HG02610 (cell line): Measurements from ENCODE around the gene TEX38.
"Not testable (repeated sequence)": the region's sequence is repeated elsewhere in the genome, so short reads cannot be mapped to it uniquely, and the experiment has no call there.

Experiments used
- ATAC-seq: cut with Tn5 transposase; IDR thresholded peaks from one replicate; pipeline ENCODE4 v1.9.1; 2021; ENCODE audit warnings: mild to moderate bottlenecking, moderate library complexity; ENCODE audit not compliant: unreplicated experiment

Gene TEX38

DNA sequence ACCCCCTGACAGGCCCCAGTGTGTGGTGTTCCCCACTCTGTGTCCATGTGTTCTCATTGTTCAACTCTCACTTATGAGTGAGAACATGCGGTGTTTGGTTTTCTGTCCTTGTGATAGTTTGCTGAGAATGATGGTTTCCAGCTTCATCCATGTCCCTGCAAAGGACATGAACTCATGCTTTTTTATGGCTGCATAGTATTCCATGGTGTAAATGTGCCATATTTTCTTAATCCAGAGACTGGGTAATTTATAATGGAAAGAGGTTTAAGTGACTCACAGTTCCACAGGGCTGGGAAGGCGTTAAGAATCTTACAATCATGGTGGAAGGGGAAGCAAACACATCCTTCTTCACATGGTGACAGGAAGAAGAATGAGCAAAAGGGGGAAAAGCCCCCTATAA, 17.0 kb upstream of the TEX38 start:
- not testable (repeated sequence) for ATAC-seq

DNA sequence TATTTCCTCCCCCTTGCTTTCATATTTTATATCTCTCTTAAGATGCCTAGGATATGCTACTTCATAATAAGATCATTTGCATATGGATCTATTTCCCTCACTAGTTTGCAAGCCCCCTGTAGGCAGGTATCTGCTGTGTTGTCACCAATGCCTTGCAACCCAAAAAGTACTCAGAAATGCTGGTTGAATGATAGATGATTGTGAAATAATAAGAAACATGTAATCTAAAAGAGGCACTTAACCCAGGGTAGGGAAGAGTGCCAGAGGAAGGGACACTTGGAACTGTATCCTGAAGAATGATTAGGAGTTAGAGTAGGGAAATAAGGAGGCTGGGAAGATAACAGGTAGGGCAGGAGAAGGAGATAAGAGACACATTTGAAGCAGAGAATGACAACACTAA, 15.8 kb upstream of the TEX38 start:
- ATAC-seq, result no peak

DNA sequence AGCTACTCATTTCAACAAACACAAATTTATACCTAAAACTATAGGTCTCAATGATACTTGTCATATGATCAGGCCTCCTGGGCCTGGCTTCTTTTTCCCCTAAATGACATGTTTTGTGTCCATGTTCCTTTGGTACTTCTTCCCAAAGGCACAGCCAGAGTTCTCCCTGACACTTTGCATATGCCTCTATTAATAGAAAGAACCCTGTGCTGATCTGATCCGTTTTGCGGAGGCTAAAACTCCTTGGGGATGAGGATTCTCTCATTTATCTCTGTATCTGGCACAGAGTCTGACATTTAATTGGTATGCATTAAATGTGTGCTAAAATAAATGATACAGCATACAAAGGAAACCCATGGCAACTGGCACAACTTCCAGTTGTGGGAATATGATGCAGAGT, 15.0 kb upstream of the TEX38 start:
- ATAC-seq, result no peak

DNA sequence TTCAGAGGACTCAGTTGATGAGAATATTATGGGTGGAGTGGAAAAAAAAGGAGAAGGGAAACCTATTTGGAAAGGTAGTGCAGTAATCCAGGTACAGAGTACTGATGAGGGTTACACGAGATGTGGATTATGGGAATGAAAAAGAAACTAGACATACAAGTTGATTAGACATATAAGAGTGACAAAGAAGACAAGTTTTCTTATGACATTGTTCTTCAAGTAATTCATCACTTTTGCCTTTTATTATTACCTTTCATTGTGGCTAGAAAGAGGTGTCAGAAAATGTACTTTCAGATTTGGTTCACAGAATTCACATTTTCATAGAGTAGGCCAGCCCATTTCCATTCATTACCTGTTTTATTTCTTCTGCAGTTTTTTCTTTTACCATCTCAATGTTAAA, 13.9 kb upstream of the TEX38 start:
- ATAC-seq, result no peak

DNA sequence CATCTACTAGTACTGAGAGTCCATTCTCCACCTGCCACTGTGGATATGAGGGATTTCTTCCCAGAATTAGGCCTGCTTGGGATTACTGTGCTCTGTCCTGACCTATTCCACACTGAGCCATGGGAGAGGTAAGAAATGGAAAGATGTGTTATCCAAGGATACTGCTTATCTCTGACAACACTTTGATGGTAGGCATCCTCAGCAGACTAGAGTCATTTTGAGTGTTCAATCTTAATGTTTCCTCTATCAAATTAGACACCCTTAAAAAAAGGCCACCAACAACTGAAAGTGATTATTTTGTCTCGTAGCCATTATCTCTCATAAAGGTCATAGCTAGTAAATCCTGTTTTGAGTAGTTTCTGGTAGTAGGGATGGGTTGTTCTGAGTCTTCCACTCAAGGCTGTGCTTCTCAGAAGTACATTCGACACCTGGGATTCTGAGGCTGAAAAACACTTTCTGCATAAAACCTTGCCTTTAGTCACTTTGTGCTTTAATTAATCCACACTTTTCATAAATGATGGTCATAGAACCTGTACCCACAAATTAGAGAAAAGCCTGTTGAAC, 12.3 kb upstream of the TEX38 start:
- ATAC-seq, result no peak

DNA sequence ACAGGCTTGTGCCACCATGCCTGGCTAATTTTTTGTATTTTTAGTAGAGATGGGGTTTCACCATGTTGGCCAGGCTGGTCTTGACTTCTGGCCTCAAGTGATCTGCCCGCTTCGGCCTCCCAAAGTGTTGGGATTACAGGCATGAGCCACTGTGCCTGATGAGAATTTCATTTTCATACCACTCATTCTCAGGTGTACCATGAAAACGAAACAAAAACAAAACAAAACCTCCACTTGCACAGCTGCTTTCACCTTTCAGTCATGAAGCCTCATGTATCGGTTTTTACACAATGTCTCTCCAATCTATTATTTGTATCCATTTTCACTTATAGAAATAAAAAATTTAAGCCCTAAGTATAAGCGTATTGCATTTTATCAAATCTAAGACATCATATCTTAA, 11.5 kb upstream of the TEX38 start:
- ATAC-seq, result not testable (repeated sequence)

DNA sequence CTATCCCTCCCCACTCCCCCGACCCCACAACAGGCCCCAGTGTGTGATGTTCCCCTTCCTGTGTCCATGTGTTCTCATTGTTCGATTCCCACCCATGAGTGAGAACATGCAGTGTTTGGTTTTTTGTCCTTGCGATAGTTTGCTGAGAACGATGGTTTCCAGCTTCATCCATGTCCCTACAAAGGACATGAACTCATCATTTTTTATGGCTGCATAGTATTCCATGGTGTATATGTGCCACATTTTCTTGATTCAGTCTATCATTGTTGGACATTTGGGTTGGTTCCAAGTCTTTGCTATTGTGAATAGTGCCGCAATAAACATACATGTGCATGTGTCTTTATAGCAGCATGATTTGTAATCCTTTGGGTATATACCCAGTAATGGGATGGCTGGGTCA, 8.7 kb upstream of the TEX38 start:
- ATAC-seq, result not testable (repeated sequence)

DNA sequence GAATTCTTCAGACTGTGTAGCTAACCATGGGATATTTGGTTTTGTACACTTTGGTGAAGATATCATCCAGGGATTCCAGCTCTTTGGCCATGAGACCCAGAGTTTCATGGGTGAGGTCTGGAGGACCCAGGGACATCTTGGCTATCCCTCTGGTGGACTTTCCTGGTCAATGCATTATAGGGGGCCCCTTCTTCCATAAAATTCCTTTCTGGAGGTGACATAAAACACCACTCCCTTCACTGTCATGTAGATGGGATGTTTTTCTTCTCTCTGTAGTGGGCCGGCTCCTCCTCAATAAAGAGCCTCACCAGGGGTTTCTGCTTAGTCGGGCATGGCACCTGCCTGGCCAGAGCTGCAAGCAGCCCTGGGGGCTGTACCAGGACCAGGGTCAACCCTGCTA, 5.7 kb upstream of the TEX38 start:
- no peak for ATAC-seq

DNA sequence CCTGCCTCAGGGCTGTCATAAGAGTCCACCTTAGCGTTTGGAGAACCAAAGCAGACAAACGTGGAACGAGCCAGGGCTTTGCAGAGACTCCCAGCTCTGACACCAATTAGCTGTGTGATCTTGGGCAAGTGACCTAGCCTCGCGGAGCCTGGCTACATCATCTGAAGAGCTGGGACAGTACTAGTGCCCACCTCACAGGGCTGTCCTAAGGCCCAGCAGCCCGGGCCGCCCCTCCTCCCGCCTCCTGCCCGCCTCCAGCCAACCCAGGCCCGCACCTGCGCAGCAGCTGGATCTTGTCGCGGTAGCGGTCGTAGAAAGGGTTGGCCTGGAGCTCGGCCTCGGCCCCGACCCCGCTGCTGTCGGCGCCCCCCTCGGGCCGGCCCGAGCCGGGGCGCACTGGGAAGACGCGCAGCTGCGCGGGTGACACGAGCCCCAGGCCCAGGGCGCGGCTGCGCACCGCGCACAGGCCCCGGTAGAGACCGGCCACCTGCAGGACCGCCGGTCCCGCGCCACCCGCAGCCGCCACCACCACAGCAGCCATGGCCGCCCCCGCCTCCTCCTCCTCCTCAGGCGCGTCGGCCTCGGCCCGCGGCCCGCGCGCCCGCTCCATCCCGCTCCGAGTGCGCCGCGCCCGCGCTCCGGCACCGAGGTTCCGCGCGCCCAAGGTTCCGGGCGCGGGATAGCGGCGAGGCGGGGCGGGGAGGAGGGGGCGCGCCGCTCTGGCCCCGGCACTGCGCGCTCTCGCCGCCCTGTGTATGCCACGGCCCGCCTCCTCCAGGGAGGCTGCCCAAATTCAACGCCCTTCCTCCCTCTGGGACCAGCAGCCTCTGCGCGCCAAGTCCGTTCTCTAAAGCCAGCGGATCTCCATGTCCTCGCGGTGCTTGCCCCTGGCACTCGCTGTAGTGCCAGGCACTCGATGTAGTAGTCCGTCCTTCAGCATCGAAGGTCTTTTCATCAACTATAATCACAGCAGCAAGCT, 3.6 kb upstream of the TEX38 start, which contains the start of gene ATPAF1:
TSS of gene ATPAF1 (minus strand) at position 583 of the 979 bp plus-strand sequence. CDS start at position 541, 42 bp downstream.
- peak; percentile 82 for ATAC-seq

DNA sequence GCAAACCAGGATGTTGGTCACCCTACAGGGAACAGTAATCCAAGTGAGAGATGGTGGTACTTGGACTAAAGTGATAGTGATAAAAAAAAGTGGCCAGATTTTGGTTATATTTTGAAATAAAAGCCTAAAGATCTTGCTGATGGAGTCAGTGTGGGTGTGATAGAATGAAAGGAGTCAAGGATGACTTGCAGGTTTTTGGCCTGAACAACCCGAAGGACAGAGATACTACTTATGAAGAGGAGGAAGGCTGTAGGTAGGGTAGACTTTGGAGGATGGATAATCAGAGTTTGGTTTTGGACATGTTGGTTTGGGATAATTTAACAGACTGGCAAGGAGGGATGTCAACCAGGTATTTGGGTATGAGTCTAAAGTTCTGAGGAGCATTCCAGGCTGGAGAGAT, 1.5 kb upstream of the TEX38 start:
- ATAC-seq, result no peak

DNA sequence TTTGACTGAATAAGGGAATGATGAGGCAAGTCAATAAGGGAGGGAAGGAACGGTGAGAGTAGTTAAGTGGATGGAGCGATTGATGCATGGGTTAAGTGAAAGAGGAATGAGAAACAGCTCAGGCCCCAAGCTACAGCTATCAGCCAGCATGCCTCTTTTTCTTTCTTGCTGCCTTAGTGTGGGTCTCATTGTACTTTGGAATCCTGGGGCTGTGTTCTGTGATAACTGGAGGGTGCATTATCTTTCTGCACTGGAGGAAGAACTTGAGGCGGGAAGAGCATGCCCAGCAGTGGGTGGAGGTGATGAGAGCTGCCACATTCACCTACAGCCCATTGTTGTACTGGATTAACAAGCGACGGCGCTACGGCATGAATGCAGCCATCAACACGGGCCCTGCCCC, 1.0 kb downstream of the TEX38 start:
- no peak for ATAC-seq

DNA sequence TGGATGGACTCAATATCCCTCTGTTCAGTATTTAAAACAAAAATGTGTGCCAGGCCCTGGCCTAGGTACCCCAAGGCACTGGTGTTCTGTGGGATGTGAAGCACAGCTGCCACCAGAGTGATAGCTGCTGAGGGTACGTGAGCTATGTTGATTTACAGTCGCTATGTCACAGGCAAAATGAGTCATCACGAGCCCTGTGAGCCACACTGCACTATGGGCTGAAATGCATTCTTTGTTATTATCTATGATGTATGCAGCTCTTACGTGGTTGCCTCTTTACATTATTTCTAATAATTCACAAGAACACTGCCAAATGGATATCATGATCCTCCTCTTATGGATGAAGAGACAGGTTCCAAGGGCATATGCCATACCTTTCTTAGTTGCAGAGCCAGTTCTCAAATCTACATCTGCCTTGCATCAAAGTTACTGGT, 2.1 kb downstream of the TEX38 start:
- no peak for ATAC-seq

DNA sequence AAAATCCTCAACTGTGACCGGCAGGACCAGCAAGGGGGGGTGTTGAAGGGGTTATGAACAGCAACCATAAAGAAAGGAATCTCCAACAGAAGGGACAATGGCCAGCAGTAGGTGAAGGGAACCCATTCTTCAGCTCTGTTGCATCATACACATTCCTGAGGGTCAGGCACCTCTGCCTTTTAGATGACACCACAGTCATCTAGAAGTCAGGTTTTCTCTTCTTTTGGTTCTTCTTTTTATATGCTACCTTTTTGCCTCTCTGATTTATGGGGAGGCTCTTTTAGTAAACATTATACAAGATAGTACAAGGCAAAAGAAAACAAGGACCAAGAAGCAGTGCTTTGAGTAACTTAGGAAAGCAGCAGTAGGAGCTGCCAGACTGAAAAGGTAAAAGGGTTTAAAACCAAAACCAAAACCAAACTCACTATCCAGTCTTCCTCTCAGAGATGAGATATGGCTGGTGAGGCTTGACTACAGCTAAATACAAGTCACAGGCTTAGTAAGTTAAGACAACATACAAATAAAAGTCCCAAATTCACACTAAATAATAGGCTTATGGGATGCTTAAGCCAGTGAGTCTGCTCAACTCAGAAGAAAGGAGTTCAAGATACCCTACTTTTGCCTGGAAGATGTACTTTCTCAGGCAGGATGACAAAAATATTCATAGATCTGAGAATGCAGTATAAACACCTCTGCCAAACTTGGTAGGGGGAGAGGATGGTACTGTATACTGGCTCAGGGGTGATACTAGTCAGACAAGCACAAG, 4.1 kb downstream of the TEX38 start:
- ATAC-seq, result peak; percentile 87

DNA sequence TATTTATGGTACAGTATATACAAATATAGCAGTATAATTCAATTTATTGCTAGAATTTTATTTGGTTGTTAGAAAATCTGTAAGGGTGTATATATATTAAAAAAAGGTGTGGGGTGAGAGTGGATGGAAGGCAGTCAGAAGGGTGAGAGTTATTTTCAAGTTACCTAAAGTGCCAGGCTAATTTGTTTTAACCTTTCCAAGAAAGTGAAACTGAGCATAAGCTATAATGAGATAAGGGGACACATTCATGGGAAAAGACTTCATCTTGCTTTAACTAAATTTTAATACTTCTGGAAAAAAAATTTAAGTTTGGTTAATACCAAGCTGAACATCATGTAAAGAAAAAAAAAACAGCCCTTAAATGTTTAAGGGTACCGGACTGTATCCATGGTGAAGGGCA, 4.9 kb downstream of the TEX38 start:
- ATAC-seq, result no peak

DNA sequence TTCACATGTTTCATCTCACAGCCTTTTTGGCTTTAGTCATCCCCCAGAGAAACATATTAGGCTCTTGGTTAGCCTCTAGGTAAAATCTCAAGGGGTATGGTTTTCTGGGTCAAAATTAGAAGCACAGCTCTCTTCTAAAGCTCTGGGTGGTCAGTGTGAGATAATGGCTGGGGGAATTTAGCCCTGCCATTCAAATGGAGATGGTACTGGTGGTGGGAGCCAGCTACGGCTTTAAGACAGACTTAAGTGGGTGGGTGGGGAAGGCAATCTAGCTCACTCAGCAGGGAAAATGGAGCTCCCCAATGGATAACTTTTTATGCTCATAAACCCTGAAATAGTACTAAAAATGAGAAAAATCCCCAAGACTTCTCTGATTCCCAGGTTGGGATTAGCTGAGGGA, 5.7 kb downstream of the TEX38 start:
- ATAC-seq, result no peak

DNA sequence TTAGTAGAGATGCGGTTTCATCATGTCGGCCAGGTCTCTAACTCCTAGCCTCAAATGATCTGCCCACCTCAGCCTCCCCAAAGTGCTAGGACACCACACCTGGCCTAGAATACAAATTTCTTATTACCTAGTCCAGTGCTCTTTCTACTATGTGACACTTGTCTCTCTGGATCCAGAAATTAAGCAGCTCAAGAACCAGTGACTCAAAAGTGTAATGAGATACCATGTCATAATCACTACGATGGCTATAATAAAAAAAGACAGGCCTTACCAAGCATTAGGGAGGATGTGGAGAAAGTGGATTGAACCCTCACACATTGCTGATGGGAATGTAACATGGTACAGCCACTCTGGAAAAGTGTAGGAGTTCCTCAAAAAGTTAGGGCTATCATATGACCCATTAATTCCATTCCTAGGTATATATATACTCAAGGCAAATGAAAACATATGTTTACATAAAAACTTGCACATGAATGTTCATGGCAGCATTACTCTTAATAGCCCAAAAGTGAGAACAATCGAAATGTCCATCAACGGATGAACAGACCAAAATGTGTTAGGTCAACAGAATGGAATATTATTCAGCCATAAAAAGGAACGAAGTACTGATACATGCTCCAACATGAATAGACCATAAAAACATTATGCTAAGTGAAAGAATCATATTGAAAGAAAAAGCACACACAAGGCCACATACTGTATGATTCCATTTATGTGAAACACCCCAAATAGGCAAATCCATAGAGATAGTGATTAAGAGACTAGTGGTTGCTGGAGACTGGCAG, 8.3 kb downstream of the TEX38 start:
- no peak for ATAC-seq

DNA sequence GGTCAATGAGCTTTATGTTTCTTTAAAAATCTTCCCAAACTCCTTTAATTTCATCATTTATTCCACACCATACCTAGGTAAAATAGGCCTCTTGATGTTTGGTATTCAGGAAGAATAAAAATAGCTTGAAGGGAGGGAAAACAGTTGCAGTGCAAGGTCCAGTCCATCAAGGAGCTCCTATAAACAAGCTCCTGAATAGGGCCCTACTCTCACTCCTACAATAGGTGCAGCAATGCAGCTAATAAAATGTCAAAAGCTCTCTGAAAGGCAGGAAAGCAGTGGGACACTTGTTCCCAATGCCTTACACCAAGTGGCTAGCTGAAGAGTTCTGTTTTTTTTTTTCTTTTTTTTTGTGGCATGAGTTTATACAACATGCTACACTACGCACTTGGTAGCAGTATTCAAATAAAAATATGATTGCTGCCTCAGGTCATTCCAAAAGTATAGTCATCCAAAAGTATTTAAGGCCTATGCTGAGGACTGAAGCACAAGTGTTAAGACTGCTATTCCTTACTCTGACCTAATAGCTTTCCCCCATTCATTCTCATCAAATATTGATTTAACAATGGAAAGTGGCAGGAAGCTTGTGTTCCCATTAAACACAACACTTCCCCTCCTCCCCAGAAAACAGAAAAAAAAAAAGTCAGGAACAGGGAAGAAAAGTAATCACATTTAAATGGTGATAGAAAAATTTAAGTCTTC, 9.8 kb downstream of the TEX38 start:
- no peak for ATAC-seq

DNA sequence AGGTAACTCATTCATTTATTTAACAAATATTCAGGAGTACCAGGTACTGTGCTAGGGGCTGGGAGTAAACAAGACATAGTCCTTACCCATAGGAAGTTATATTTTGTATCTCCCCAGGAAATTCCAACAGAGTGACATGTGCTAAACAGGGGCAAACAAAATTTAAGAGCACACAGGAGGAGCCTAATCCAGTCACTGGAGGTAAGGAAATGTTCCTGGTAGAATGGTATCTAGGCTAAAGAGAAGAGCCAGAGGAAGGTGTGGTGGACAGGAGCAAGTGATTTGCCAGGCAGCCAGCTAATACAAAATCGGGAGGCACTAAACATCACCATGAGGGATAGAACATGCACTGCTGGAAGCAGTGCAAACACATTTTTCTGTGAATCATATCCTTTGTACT, 10.4 kb downstream of the TEX38 start:
- no peak for ATAC-seq

DNA sequence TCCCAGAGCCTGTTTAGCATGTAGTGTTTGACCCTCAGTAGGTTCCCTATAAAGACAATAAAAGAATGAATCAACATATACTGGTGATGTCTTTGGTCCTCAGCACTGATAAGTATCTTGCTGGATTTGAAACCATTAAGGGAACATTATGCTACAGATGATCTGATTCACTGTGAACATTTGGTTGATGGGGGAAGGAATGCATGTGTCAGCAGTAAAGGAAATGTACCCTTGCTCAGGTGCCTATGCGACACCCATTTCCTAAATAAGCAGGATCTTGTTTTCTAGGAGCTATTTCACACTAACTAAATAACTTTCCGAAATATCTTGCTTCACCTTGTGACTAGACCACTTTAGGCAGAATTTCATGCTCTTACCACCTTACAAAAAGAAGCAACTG, 13.0 kb downstream of the TEX38 start:
- no peak for ATAC-seq

DNA sequence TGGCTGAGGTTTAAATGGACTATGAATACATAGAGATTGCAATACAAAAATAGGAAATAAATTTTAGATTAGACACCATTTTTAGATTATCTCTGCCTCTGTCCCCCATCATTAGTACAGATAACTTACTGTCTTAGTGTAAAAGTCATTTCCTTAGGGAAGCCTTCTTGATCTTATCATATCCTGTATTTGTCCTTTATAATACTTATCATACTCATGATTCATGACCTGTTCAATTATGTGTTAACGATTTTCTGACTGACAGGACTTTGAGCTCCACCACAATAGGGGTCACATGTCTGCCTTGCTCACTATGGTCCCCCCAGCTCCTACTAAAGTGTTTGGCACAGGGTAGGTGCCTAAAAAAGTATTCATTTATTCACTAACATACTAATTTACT, 14.6 kb downstream of the TEX38 start:
- no peak for ATAC-seq
